Activated CD8-positive, alpha-beta memory T cell treated with anti-CD3 and anti-CD28 coated beads, Interleukin-2, amount 50 U/mL, for 4 hours (primary cell): ENCODE data around the gene SMG7.

Experiments used
- DNase-seq: peaks from one replicate; pipeline ENCODE4 v3.0.0-alpha.2; 2020

Gene SMG7

DNA sequence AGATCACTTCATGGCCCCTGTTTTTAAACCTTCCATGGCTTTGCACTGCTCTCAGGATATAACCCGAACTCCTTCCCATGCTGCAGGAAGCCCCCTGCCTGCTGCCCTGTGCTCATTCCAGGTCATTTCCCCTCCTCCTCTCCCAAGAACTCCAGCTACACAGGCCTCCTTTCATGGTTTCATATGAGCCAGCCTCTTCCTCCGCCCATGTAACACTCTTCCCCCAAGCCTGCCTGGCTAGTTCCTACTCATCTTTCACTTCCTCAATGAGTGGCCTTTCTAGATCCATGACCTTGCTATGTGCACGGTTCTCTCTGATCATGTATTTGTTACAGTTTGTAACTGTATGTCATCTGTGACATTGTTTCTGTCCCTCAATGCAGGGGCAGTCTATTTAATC lies 121.1 kb downstream of the SMG7 start:
- DNase-seq, result no peak

DNA sequence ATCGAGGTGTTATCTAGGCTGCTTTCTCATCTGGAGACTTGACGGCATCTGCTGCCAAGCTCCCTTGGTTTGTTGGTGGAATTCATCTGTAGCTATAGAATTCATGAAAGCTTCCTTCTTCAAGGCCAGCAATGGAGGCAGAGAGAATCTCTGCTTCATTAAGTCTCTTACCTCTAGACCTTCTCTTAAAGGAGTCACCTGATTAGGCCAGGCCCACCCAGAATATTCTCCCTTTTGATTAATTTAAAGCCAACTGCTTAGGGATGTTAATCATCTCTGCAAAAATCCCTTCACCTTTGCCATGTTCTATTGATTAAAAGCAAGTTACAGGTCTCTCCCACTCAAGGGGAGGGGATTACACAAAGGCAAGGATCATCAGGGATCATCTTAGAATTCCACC lies 123.2 kb downstream of the SMG7 start:
- no peak for DNase-seq

DNA sequence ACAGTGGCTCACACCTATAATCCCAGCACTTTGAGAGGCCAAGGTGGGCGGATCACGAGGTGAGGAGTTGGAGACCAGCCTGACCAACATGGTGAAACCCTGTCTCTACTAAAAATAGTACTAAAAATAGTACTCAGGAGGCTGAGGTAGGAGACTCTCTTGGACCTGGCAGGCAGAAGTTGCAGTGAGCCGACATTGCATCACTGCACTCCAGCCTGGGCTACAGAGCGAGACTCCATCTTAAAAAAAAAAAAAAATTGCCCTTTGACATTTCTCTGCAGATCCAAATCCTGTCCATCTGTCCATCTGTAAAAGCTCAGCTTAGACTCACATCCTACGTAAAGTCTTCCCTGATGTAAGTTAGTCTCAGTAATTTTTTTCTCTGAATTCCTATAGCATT lies 124.2 kb downstream of the SMG7 start:
- DNase-seq, result no peak

DNA sequence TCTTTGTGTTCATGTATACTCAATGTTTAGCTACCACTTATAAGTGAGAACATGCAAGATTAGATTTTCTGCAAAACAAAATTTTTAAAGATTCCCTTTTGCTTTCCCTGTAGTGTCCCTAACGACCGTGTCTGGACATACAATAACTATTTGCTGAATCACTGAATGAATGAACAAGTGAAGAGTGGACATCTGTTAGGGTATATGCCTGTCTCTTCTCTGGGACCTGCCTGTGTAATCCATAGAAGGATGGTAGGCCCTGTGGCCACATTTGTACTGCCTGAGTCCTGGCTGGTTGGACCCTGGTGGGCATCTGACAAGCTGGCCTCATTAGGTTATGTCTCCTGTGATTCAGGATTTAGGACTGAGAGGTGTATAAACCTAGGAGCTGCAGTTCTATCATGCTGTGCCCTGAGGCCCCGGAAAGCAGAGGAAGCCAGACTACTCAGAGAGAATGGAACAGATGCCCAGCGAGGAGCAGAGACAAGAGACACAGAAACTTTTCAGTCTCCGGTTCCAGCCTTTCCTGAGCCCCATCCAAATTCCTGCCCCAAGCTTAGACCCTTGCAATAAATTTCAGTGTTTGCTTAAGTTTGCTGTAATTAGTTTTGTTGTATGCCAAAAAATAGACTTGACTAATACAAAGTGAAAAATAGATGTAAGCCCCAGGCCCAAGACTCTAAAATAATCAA lies 125.5 kb downstream of the SMG7 start:
- DNase-seq, result no peak

DNA sequence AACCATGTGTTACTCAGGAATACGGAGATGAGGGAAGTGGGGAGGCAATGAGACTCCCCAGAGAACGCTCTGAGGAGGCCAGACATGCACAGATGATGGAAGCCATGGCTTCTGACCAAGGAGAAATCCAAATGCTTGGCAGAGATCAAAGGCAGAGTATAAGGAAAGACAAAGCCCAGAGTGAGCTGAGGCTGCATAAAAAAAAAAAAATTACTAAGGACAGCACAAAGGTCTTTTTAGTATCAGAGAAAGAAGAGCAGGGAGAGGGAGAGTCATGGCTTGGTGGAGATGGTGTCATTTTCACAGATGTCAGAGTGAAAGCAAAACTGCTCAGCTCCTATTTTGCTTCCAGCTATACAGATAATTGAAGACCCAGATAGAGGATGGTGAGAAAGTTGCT lies 126.1 kb downstream of the SMG7 start:
- no peak for DNase-seq

DNA sequence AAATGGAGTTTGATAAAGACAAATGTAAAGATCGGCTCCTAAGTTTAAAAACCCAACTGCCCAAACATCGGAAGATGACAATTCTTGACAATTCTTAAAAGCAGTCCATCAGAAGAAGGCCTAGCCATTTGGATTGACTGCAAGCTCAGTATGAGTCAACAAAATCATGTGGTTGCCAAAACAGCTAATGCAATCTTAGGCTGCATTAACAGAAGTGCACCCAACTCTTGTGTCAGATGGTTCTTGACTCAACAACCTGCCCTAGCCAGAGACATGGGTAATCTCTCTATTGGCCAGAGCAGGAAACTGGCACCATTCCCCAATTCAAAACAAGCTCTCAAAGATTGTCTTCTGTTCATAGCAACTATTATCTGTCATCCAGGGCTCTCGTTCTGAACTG lies 127.8 kb downstream of the SMG7 start:
- DNase-seq, result no peak

DNA sequence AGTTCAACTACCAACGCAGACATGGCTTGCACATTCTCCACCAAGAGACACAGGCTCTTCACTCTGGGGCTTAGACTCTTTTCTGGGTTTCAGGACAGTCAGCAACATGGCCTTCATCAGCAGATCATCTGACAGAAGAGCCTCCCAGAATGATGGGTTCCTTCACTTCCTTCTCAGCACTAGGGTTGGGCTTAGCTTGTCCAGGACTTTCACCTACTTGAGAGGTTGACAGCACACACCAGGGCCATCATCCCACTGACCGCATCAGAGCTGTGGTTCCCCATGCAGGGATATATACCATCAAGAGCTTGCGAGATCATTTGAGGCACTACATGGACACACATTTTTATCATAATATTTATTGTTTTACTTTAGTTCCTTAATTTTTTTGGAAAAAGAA lies 128.3 kb downstream of the SMG7 start:
- no peak for DNase-seq

DNA sequence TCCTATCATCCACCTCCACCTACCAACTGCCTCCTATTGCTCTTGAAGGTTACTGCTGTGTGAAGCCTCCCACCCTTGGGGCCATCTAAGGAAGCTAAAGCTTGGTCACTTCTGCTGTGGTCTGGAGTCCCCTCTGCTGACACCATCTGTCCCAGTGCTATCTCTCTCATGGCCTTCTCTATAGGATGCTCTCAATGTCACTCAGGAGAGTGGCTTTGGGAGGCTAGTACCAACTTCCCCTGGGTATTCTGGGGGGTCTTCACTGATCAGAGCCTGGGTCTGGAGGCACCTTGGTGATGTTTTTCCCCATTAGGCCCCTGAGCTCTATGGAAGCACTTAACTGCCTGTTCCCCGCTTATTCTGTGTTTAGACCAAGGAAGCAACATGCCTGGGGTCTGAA lies 130.2 kb downstream of the SMG7 start:
- no peak for DNase-seq
